ENCODE data around the gene ALK.

ALK gene

GRCh38 chr2:29921560-29921915 is at the start of gene ALK:
ALK (minus strand) TSS chr2:29921586; CDS start chr2:29920659, 927 bp downstream.
- DNase-seq (ENCODE audit: low read depth) = peak; percentile 65

- DNase-seq (ENCODE audit: low read depth) = no peak
Observed at GRCh38 chr2:29966266-29966665, 44.9 kb upstream of the ALK start.

GRCh38 chr2:29963972-29964570 is 42.7 kb upstream of the ALK start:
- DNase-seq (ENCODE audit: low read depth) = no peak

GRCh38 chr2:29962922-29963321 is 41.5 kb upstream of the ALK start:
- DNase-seq (ENCODE audit: low read depth) = no peak

GRCh38 chr2:29954316-29954715 is 32.9 kb upstream of the ALK start:
- no peak for DNase-seq (ENCODE audit: low read depth)

- no peak for DNase-seq (ENCODE audit: low read depth)
Observed at GRCh38 chr2:29952973-29953372, 31.6 kb upstream of the ALK start.

GRCh38 chr2:29951576-29951975 is 30.2 kb upstream of the ALK start:
- no peak for DNase-seq (ENCODE audit: low read depth)

GRCh38 chr2:29950481-29950880 is 29.1 kb upstream of the ALK start:
- DNase-seq (ENCODE audit: low read depth) = no peak

- DNase-seq (ENCODE audit: low read depth) = no peak
Observed at GRCh38 chr2:29949042-29949441, 27.7 kb upstream of the ALK start.

- DNase-seq (ENCODE audit: low read depth) = no peak
Observed at GRCh38 chr2:29946505-29946904, 25.1 kb upstream of the ALK start.

GRCh38 chr2:29942711-29943110 is 21.3 kb upstream of the ALK start:
- no peak for DNase-seq (ENCODE audit: low read depth)

- DNase-seq (ENCODE audit: low read depth) = no peak
Observed at GRCh38 chr2:29940706-29941105, 19.3 kb upstream of the ALK start.

- DNase-seq (ENCODE audit: low read depth) = no peak
Observed at GRCh38 chr2:29936020-29936419, 14.6 kb upstream of the ALK start.

- DNase-seq (ENCODE audit: low read depth) = no peak
Observed at GRCh38 chr2:29931818-29932217, 10.4 kb upstream of the ALK start.

GRCh38 chr2:29923110-29923721 is 1.8 kb upstream of the ALK start:
- peak; percentile 40 for DNase-seq (ENCODE audit: low read depth)

GRCh38 chr2:29922605-29923004 is 1.2 kb upstream of the ALK start:
- no peak for DNase-seq (ENCODE audit: low read depth)

GRCh38 chr2:29920631-29921559 is 491 bp downstream of the ALK start:
- no peak for DNase-seq (ENCODE audit: low read depth)

GRCh38 chr2:29920130-29920577 is 1.2 kb downstream of the ALK start:
- DNase-seq (ENCODE audit: low read depth) = no peak

- DNase-seq (ENCODE audit: low read depth) = no peak
Observed at GRCh38 chr2:29918941-29919340, 2.4 kb downstream of the ALK start.

- no peak for DNase-seq (ENCODE audit: low read depth)
Observed at GRCh38 chr2:29917781-29918180, 3.6 kb downstream of the ALK start.

GRCh38 chr2:29916571-29916970 is 4.8 kb downstream of the ALK start:
- DNase-seq (ENCODE audit: low read depth) = no peak

- no peak for DNase-seq (ENCODE audit: low read depth)
Observed at GRCh38 chr2:29910960-29911359, 10.4 kb downstream of the ALK start.

GRCh38 chr2:29910465-29910864 is 10.9 kb downstream of the ALK start:
- DNase-seq (ENCODE audit: low read depth) = no peak

All from stromal cell of bone marrow (primary cell).